ENCODE data around the gene ADORA2A. TPM values are rescaled to one million over a fixed set of nuclear protein-coding genes. Genes with fewer than 3 reads are reported as not detected.

ADORA2A gene
- total and polyA plus RNA-seq, 2 experiments from 2014 or later: 0.54 to 0.64 TPM

DNA sequence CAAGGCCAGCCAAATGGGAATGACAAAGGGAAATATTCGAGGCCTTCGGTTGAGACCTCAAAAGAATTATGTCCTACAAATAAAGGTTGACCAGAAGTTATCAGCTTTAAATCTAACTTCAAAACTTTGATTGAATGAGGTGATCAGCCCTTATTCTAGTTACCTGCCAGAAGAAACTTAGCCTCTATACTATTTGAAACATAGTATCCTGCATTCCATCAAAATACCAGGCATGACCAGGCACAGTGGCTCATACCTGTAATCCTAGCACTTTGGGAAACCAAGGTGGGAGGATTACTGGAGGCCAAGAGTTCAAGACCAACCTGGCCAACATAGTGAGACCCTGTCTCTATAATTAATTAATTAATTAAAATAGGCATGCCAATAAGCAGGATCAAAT, 44.3 kb upstream of the ADORA2A start:
- no peak overlapping the region for H2AFZ ChIP-seq
- no peak for DNase-seq
- no peaks in the 10 kb centered on the region for H3K9me3 ChIP-seq (ENCODE audit: low read depth)
- TF ChIP-seq EZH2 (IDR thresholded peaks at IDR 0.05; ENCODE audit: insufficient read depth, poor library complexity, severe bottlenecking): no peak
- TF ChIP-seq EZH2phosphoT487 (IDR thresholded peaks at IDR 0.05; ENCODE audit: insufficient read depth, low read depth): no peak
- WGBS, 2 experiments (ENCODE audit: low coverage in 1 of 2, low lambda C conversion rate in 2 of 2, missing lambda C conversion rate in 2 of 2): 92 to 99% methylated on average over 2 of the region's 2 CpGs
- H3F3A ChIP-seq (ENCODE audit: insufficient read depth): peaks cover 24% of the 10 kb centered on the region
- H3K27me3 ChIP-seq (replicated peaks; ENCODE audit: insufficient read depth): no peaks in the 10 kb centered on the region
- in situ Hi-C loops (cut with MboI): no loop called here
- peaks cover 10% of the 10 kb centered on the region; the same call in 1 of the 2 replicates for H3K36me3 ChIP-seq (ENCODE audit: low read depth)
- no peaks in the 10 kb centered on the region for H3K79me2 ChIP-seq (ENCODE audit: insufficient read depth)
- peaks cover 12% of the 10 kb centered on the region for H3K4me1 ChIP-seq (ENCODE audit: insufficient read depth)
- no peaks in the 10 kb centered on the region for H4K20me1 ChIP-seq (ENCODE audit: insufficient read depth)
- H3K27ac ChIP-seq: no peak overlapping the region
- no peak overlapping the region for H3K9ac ChIP-seq
- no peak overlapping the region for H3K4me3 ChIP-seq
- H3K4me2 ChIP-seq (ENCODE audit: unreplicated experiment): no peak overlapping the region
- H3K9me2 ChIP-seq (ENCODE audit: insufficient read depth): no peaks in the 10 kb centered on the region

DNA sequence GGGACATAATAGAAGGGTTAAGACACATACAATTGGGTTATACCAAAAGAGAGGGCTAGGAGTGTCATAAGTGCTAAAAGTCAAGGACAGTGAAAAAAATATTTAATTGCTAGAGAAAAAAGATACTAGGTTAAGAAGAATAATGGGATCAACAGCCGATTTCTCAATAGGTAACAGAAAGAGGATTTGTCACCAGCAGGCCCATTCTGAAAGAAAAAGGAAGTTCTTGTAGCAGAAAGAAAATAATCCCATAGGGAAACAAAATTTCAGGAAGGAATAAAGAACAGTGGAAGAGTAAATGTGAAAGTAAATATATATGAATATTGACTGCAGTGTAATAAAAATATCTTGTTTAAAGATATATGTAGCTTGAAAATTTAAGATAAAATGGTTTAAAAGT, 43.3 kb upstream of the ADORA2A start:
- in situ Hi-C loops (cut with MboI): no loop called here
- no peak overlapping the region for H3K4me3 ChIP-seq
- H3K79me2 ChIP-seq (ENCODE audit: insufficient read depth): no peaks in the 10 kb centered on the region
- no peak overlapping the region for H3K9ac ChIP-seq
- DNase-seq: no peak
- 92 to 100% methylated on average over 1 of the region's 1 CpG for WGBS, 2 experiments (ENCODE audit: low coverage in 1 of 2, low lambda C conversion rate in 2 of 2, missing lambda C conversion rate in 2 of 2)
- H3K27ac ChIP-seq: no peak overlapping the region
- no peaks in the 10 kb centered on the region for H3K9me2 ChIP-seq (ENCODE audit: insufficient read depth)
- peaks cover 10% of the 10 kb centered on the region for H3K4me1 ChIP-seq (ENCODE audit: insufficient read depth)
- no peak overlapping the region for H2AFZ ChIP-seq
- TF ChIP-seq EZH2phosphoT487 (IDR thresholded peaks at IDR 0.05; ENCODE audit: insufficient read depth, low read depth): no peak
- no peak for TF ChIP-seq EZH2 (IDR thresholded peaks at IDR 0.05; ENCODE audit: insufficient read depth, poor library complexity, severe bottlenecking)
- H3F3A ChIP-seq (ENCODE audit: insufficient read depth): peaks cover 20% of the 10 kb centered on the region
- H3K36me3 ChIP-seq (ENCODE audit: low read depth): peaks cover 10% of the 10 kb centered on the region; the same call in 1 of the 2 replicates
- no peak overlapping the region for H3K4me2 ChIP-seq (ENCODE audit: unreplicated experiment)
- H4K20me1 ChIP-seq (ENCODE audit: insufficient read depth): no peaks in the 10 kb centered on the region
- no peaks in the 10 kb centered on the region for H3K9me3 ChIP-seq (ENCODE audit: low read depth)
- H3K27me3 ChIP-seq (replicated peaks; ENCODE audit: insufficient read depth): no peaks in the 10 kb centered on the region

DNA sequence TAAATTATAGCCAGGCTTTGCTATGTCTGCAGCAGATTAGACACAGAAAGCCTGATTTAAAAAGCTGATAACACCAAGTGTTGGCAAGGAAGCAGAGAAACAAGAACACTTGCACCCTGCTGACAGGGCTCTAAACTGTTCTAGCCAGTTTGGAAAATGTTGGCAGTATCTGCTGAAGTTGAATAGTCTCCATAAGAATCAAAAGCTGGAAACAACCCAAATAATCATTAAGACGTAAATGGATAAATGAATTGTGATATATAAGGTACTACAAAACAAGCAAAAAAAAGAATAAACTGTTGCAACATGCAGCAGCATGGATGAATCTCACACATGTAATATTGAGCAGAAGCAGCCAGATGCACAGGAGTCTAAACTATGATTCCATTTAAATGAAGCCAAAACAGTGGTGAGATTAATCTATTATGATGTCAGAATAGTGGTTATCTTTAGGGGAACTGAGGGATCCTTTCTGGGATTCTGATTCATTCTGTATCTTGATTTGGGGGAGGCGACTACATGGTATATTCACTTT, 40.4 kb upstream of the ADORA2A start:
- Histone ChIP-seq H3K27ac (no peak overlapping the region), H3K9me2 (ENCODE audit: insufficient read depth) (no peaks in the 10 kb centered on the region), H3K36me3 (ENCODE audit: low read depth) (no peaks in the 10 kb centered on the region), H3K79me2 (ENCODE audit: insufficient read depth) (no peaks in the 10 kb centered on the region), H3F3A (ENCODE audit: insufficient read depth) (peaks cover 33% of the 10 kb centered on the region), H2AFZ (no peak overlapping the region), H3K9ac (no peak overlapping the region), H3K27me3 (replicated peaks; ENCODE audit: insufficient read depth) (no peaks in the 10 kb centered on the region), H3K9me3 (ENCODE audit: low read depth) (no peaks in the 10 kb centered on the region), H4K20me1 (ENCODE audit: insufficient read depth) (no peaks in the 10 kb centered on the region), H3K4me3 (no peak overlapping the region), H3K4me1 (ENCODE audit: insufficient read depth) (peaks cover 23% of the 10 kb centered on the region), H3K4me2 (ENCODE audit: unreplicated experiment) (no peak overlapping the region)
- no peak for DNase-seq
- no peak for TF ChIP-seq EZH2 (IDR thresholded peaks at IDR 0.05; ENCODE audit: insufficient read depth, poor library complexity, severe bottlenecking)
- no peak for TF ChIP-seq EZH2phosphoT487 (IDR thresholded peaks at IDR 0.05; ENCODE audit: insufficient read depth, low read depth)
- 78 to 79% methylated on average over 2 of the region's 2 CpGs for WGBS, 2 experiments (ENCODE audit: low coverage in 1 of 2, low lambda C conversion rate in 2 of 2, missing lambda C conversion rate in 2 of 2)
- in situ Hi-C loops (cut with MboI): no loop called here

DNA sequence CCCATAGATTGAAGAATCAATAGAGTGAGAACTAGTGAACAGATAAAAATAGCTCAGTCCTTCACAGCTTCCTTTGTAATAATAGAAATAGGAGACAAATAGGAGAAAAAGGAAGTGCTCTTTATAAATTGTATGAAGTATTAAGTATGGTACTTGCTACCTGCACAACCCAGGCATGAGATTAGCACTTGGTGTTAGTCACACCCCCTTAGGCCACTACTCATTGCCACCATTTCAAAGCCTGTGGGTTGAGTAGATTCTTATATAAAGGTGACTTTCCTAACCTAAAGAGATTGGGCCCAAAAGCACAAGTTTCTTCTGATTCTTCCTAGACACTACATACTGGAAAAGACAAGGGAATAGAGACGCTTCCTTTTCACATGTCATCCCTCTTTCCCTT, 37.7 kb upstream of the ADORA2A start:
- no peak overlapping the region for H3K9ac ChIP-seq
- H3K9me2 ChIP-seq (ENCODE audit: insufficient read depth): no peaks in the 10 kb centered on the region
- peaks cover 2% of the 10 kb centered on the region; the same call in 1 of the 2 replicates for H3K79me2 ChIP-seq (ENCODE audit: insufficient read depth)
- H3K4me1 ChIP-seq (ENCODE audit: insufficient read depth): peaks cover 34% of the 10 kb centered on the region
- no peak for TF ChIP-seq EZH2phosphoT487 (IDR thresholded peaks at IDR 0.05; ENCODE audit: insufficient read depth, low read depth)
- no peak for TF ChIP-seq EZH2 (IDR thresholded peaks at IDR 0.05; ENCODE audit: insufficient read depth, poor library complexity, severe bottlenecking)
- no peaks in the 10 kb centered on the region for H4K20me1 ChIP-seq (ENCODE audit: insufficient read depth)
- no peaks in the 10 kb centered on the region for H3K9me3 ChIP-seq (ENCODE audit: low read depth)
- WGBS, 2 experiments (ENCODE audit: low coverage in 1 of 2, low lambda C conversion rate in 2 of 2, missing lambda C conversion rate in 2 of 2): 79 to 82% methylated on average over 1 of the region's 1 CpG
- H3K36me3 ChIP-seq (ENCODE audit: low read depth): no peaks in the 10 kb centered on the region
- in situ Hi-C loops (cut with MboI): no loop called here
- H3K4me3 ChIP-seq: no peak overlapping the region
- 0 out of 2 replicates have a peak overlapping the region, but pooled peaks have one; percentile 10 for H3K27ac ChIP-seq
- H3F3A ChIP-seq (ENCODE audit: insufficient read depth): peaks cover 53% of the 10 kb centered on the region
- H2AFZ ChIP-seq: no peak overlapping the region
- DNase-seq: no peak
- H3K27me3 ChIP-seq (replicated peaks; ENCODE audit: insufficient read depth): no peaks in the 10 kb centered on the region
- no peak overlapping the region for H3K4me2 ChIP-seq (ENCODE audit: unreplicated experiment)
